A549 (cell line): ENCODE measurements around the gene ZNF549. TPM values are rescaled to one million over a fixed set of nuclear protein-coding genes. Genes with fewer than 3 reads are reported as not detected.
"Not testable (repeated sequence)": the region's sequence is repeated elsewhere in the genome, so short reads cannot be mapped to it uniquely, and the experiment has no call there.

ENCODE experiments used
- ATAC-seq, 2 experiments: fragments of 200-7000 bp in 1 of 2; fragments of >200 bp in 1 of 2; cut with Nextera tagmentation in 1 of 2; cut with Tn5 transposase in 1 of 2; 3 replicates each; pipeline versions ENCODE4 v1.8.0 to v1.9.1; 2018 to 2020; ENCODE audit warnings: mild to moderate bottlenecking in 1 of 2, moderate library complexity in 1 of 2
- CTCF ChIA-PET: fragments of 300-600 bp; sonication (Branson Sonifier 250); formaldehyde crosslinking; extraction: SDS; loops from one replicate; lab custom pipeline; 2021; ENCODE audit warnings: antibody characterized with exemption, inconsistent platforms; lab: Yijun Ruan, JAX
- POLR2A ChIA-PET: fragments of 350-600 bp; formaldehyde crosslinking; extraction: SDS; loops from one replicate; lab custom pipeline; 2021; ENCODE audit warnings: antibody characterized with exemption, inconsistent platforms; lab: Yijun Ruan, JAX
- DNase-seq, 2 experiments: peaks; one replicate each; pipeline versions ENCODE4 v3.0.0 to v3.0.0-alpha.2; 2011 to 2016; ENCODE audit warnings: low read depth in 1 of 2, low spot score in 1 of 2
- FAIRE-seq: peaks from 2 replicates; lab custom pipeline; 2011; peaks lifted over from hg19 to GRCh38; lab: Jason Lieb, UNC
- H3K27ac ChIP-seq, 2 experiments: fragments of >200 bp; sonication (Bioruptor Twin); formaldehyde crosslinking; 3 replicates each; pipeline ENCODE4 v1.5.1; 2016 to 2017
- H3K4me1 ChIP-seq: fragments of >200 bp; sonication (Bioruptor Twin); formaldehyde crosslinking; 3 replicates; pipeline ENCODE4 v1.6.1; 2016
- H3K4me2 ChIP-seq: fragments of >200 bp; sonication (Bioruptor Twin); formaldehyde crosslinking; 3 replicates; pipeline ENCODE4 v1.6.1; 2016
- H3K4me3 ChIP-seq: fragments of >200 bp; sonication (Bioruptor Twin); formaldehyde crosslinking; 3 replicates; pipeline ENCODE4 v1.5.1; 2016
- H3K9me3 ChIP-seq: fragments of >200 bp; sonication (Bioruptor Twin); formaldehyde crosslinking; 3 replicates; pipeline ENCODE4 v1.6.1; 2016
- CEBPB ChIP-seq, 2 experiments: fragments of >200 bp in 1 of 2; sonication (Bioruptor Twin) in 1 of 2; formaldehyde crosslinking in 1 of 2; IDR thresholded peaks; 2 replicates each; pipeline ENCODE4 v1.6.1; 2012 to 2016
- GATA3 ChIP-seq: IDR thresholded peaks from 2 replicates; pipeline ENCODE4 v1.6.1; 2012; ENCODE audit warnings: borderline replicate concordance
- JUN ChIP-seq, 2 experiments: fragments of >200 bp; sonication (Bioruptor Twin); formaldehyde crosslinking; IDR thresholded peaks; 2 replicates in 1 of 2; 3 replicates in 1 of 2; pipeline ENCODE4 v1.6.1; 2016 to 2017
- KDM1A ChIP-seq: fragments of 200-600 bp; sonication (generic); IDR thresholded peaks from 2 replicates; pipeline ENCODE4 v1.6.1; 2016; ENCODE audit warnings: low read depth, mild to moderate bottlenecking
- PHF8 ChIP-seq: fragments of 200-600 bp; sonication (generic); IDR thresholded peaks from 2 replicates; pipeline ENCODE4 v1.6.1; 2016; ENCODE audit warnings: low read depth, mild to moderate bottlenecking, antibody characterized with exemption, moderate library complexity, borderline replicate concordance
- POLR2A ChIP-seq: IDR thresholded peaks from 2 replicates; pipeline ENCODE4 v1.6.1; 2012; ENCODE audit warnings: mild to moderate bottlenecking, low read length
- RARB ChIP-seq: fragments of 250-450 bp; sonication (Bioruptor Pico); IDR thresholded peaks from 2 replicates; pipeline ENCODE4 v1.8.0; 2021; ENCODE audit warnings: mild to moderate bottlenecking, moderate library complexity
- WGBS: methylation state at CpG from one replicate; pipeline ENCODE4 v1.1.6; 2017; ENCODE audit errors: missing lambda C conversion rate; 5-methylcytosine and 5-hydroxymethylcytosine counted together
- polyA minus RNA-seq: library from RNA; depleted of rRNA, polyadenylated mRNA; stranded (reverse); fragments of >200 nt; gene quantifications from 2 replicates; pipeline ENCODE4 v1.2.3, GENCODE V29; 2011; rRNA and poly(A)+ RNA removed
- polyA plus RNA-seq, 4 experiments: library from polyadenylated mRNA; depleted of rRNA in 3 of 4; stranded (reverse); fragments of >200 nt; fragmentation: RNase III in 1 of 4; extraction: RNeasy Plus Mini Kit Qiagen cat#74134 plus additional on column Dnase treatment in 1 of 4; gene quantifications; 2 replicates in 3 of 4; 3 replicates in 1 of 4; pipeline ENCODE4 v1.2.3, GENCODE V29; 2011 to 2017
- TF ChIP-seq, protein P1 (sequence below): IDR thresholded peaks from 2 replicates; pipeline ENCODE4 v1.6.1; 2012
- TF ChIP-seq, protein P2 (sequence below): IDR thresholded peaks from 2 replicates; pipeline ENCODE4 v1.6.1; 2012; ENCODE audit warnings: low read depth, borderline replicate concordance

Gene ZNF549
- polyA plus RNA-seq (2011; rRNA removed): 3.7 and 3.9 TPM in 2 replicates
- 0.75 and 0.88 TPM in 2 replicates for polyA plus RNA-seq (2012; cell fraction: cytosol; rRNA removed)
- polyA plus RNA-seq (2012; cell fraction: nucleus; rRNA removed): 0.86 TPM in 2 replicates
- 1.7 to 1.8 TPM (median 1.8 TPM) in 3 replicates for polyA plus RNA-seq (2017; fragmentation: RNase III; extraction: RNeasy Plus Mini Kit Qiagen cat#74134 plus additional on column Dnase treatment)
- polyA minus RNA-seq: 3.6 and 4.3 TPM in 2 replicates

DNA sequence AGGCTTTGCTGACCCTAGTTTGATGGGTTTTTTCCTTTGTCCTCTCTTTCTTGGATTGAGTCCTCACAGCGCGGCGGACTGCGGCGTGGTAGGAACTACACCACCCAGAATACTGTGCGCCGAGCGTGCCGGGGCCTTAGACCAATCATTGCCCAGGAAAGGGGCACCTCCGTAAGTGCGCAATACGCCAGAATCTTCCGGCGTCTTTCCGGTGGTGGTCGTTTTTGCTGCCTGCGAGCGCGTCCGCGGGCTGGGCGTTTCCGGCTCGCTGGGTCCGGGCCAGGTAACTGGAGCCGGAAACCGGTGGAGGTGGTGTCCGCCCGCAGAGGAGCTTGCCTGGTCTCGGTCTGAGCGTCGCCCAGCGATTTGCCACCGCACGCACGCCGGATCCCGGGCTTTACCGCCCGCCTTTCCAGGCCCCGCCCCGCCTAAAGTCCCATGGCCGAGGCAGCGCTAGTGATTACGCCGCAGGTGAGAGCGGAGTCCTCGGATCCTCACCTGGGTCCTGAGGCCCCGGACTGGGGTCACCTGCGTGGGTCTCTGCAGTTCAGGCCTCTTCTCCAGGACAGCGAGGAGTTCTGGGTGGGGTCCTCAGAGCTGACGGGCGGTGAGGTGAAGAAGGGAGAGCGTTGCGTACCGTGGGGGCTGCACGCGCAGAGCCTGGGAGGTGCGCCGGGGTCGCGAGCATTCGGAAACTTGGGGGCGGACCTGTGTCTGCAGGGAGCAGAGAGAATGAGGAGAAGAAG is at the start of gene ZNF549:
ZNF549 (plus strand) TSS at position 221 of the 746 bp plus-strand sequence; CDS start at position 439, 218 bp downstream.
- Histone ChIP-seq H3K4me1 (no peaks in the 10 kb centered on the region), H3K27ac (peak within 1 kb of the TSS; percentile 63 to 79), H3K9me3 (peaks cover 88% of the 10 kb centered on the region), H3K4me2 (peak within 1 kb of the TSS; percentile 69), H3K4me3 (peak within 1 kb of the TSS; percentile 74)
- TF ChIP-seq, protein P1, sequence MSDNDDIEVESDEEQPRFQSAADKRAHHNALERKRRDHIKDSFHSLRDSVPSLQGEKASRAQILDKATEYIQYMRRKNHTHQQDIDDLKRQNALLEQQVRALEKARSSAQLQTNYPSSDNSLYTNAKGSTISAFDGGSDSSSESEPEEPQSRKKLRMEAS: peak; percentile 80
- peak in 1 of 2 experiments; percentile 30; a peak in 1 of 5 replicates for TF ChIP-seq JUN (IDR thresholded peaks at IDR 0.05)
- TF ChIP-seq, protein P2, sequence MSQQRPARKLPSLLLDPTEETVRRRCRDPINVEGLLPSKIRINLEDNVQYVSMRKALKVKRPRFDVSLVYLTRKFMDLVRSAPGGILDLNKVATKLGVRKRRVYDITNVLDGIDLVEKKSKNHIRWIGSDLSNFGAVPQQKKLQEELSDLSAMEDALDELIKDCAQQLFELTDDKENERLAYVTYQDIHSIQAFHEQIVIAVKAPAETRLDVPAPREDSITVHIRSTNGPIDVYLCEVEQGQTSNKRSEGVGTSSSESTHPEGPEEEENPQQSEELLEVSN: peak; percentile 88
- TF ChIP-seq RARB (CRISPR knock-in tag): no peak
- TF ChIP-seq KDM1A: no peak
- peak; percentile 61; the same call in 1 of the 2 replicates for TF ChIP-seq PHF8
- TF ChIP-seq CEBPB (IDR thresholded peaks at IDR 0.05): peak in 1 of 2 experiments; percentile 3; a peak in 1 of 4 replicates
- ChIA-PET POLR2A (no interaction called here), CTCF (no interaction called here)
- ATAC-seq (peak; percentile 100), FAIRE-seq (no peak), DNase-seq (peak; percentile 84 to 93)
- WGBS: 50% methylated on average over 33 of the region's 64 CpGs

DNA sequence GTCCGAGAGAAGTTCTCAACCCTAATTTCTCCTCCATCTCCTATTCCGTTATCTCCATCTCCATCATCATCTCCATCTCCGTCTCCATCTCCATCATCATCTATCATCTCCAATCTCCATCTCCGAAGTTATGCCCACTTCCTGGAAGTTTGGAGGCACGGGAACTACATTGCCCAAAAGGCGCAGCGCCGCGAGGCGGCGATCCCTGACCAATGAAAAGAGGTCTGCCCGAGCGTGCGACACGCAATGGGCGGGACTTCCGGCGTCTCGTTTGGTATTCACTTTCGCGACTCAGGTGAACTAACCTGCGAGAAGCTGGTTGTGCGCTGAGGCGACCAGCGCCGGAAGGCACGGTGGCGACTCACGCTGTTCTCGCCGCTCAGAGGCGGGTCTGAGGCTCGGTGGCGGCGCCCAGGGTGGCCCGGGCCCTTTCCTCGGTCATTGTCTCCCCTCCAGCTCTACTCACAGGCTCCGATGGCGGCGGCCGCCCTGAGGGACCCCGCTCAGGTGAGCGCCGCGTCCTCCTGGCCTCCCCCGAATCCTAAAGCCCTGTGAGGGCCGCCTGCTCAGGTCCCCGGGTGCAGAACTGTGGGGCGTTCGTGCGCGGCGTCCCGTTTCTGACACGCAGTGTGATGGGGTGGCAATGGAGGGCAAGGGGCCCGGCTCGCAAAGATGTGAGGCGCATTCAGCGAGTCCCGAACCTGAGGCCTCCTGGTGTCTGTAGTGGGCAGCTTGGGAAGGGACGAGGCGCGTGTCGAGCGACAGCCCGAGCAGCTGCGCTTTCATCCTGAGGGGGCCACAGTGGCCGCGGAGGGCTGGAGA is 39.5 kb upstream of the ZNF549 start, which contains the start of gene ZNF419:
ZNF419 (plus strand) TSS at position 274 of the 822 bp plus-strand sequence; CDS start at position 475, 201 bp downstream.
- TF ChIP-seq, protein P1: peak; percentile 30; the same call in 1 of the 2 replicates
- peak; percentile 45 for TF ChIP-seq POLR2A
- TF ChIP-seq PHF8: peak; percentile 48
- peak; percentile 25; the same call in 1 of the 2 replicates for TF ChIP-seq KDM1A
- peak in 1 of 2 experiments; percentile 54; a peak in 1 of 5 replicates for TF ChIP-seq JUN (IDR thresholded peaks at IDR 0.05)
- peak; percentile 51; the same call in 1 of the 2 replicates for TF ChIP-seq GATA3
- POLR2A ChIA-PET: interaction anchor here (1.1 kb wide), 1 partner anchor 12 kb away, joined by 6 read pairs; the partner anchor contains the start of gene ZNF773
- CTCF ChIA-PET, H3K4me1 ChIP-seq: not testable (repeated sequence)
- Histone ChIP-seq H3K4me3 (peak within 1 kb of the TSS; percentile 82), H3K4me2 (peak within 1 kb of the TSS; percentile 60), H3K27ac (peak within 1 kb of the TSS; percentile 69 to 87), H3K9me3 (peaks cover 71% of the 10 kb centered on the region)
- 4% methylated on average over 28 of the region's 69 CpGs for WGBS
- peak; percentile 78 for FAIRE-seq
- ATAC-seq: peak; percentile 99 to 100
- peak; percentile 88 to 93 for DNase-seq

DNA sequence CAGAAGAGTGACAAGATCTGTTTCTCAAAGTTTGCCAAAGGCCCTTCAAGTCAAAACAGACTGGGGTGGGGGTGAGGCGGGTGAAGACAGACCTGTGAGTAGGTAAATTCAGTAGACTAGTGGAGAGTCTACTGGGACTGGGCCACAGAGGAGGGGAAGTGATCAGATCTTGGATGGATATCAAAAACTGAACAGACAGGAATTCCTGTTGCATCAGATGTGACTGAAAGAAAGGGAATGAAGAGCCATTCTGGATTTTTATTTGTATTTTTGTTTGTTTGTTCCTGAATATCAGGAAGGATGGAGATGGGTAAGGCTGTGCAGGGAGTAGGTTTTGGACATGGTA is 38.9 kb upstream of the ZNF549 start:
- FAIRE-seq, CTCF ChIA-PET, H3K27ac ChIP-seq, ATAC-seq, DNase-seq, H3K4me1 ChIP-seq: not testable (repeated sequence)
- peak overlapping the region; percentile 60 for H3K4me2 ChIP-seq
- peaks cover 77% of the 10 kb centered on the region for H3K9me3 ChIP-seq
- WGBS: no CpG with 5 or more reads among the region's 1 CpG
- H3K4me3 ChIP-seq: peak overlapping the region; percentile 82
- POLR2A ChIA-PET: interaction anchor here (1.1 kb wide), 1 partner anchor 11 kb away, joined by 6 read pairs; the partner anchor contains the start of gene ZNF773

DNA sequence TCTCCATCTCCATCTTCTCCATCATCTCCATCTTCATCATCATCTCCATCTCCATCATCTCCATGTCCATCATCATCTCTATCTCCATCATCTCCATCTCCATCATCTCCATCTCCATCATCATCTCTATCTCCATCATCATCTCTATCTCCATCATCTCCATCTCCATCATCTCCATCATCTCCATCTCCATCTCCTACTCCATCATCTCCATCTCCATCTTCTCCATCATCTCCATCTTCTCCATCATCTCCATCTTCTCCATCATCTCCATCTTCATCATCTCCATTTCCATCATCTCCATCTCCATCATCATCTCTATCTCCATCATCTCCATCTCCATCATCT is 27.9 kb upstream of the ZNF549 start:
- H3K4me1 ChIP-seq, FAIRE-seq, H3K27ac ChIP-seq, CTCF ChIA-PET, DNase-seq, ATAC-seq: not testable (repeated sequence)
- peak overlapping the region; percentile 88; the same call in 2 of the 3 replicates for H3K4me3 ChIP-seq
- POLR2A ChIA-PET: interaction anchor here (0.9 to 1.0 kb wide), 3 partner anchors 12 to 207 kb away, joined by 4 to 6 read pairs (median 5); partner anchors contain the start of genes ZNF416 and ZNF419
- peak overlapping the region; percentile 69; the same call in 2 of the 3 replicates for H3K4me2 ChIP-seq
- H3K9me3 ChIP-seq: peaks cover 87% of the 10 kb centered on the region
